MM.1S (cell line): ENCODE data around the gene FIP1L1.

Source experiments
- DNase-seq: peaks from one replicate; pipeline ENCODE4 v3.0.0-alpha.2; 2015
- H2AFZ ChIP-seq: fragments of 300-600 bp; sonication (generic); 2 replicates; pipeline ENCODE4 v1.6.0; 2016; ENCODE audit warnings: antibody characterized with exemption, low read length
- H3F3A ChIP-seq: fragments of 300-600 bp; sonication (generic); 2 replicates; pipeline ENCODE4 v1.6.1; 2016; ENCODE audit warnings: mild to moderate bottlenecking, antibody characterized with exemption, low read length, moderate library complexity, mixed read lengths; ENCODE audit not compliant: insufficient read depth
- H3K27ac ChIP-seq: fragments of 300-600 bp; sonication (generic); 2 replicates; pipeline ENCODE4 v1.5.1; 2016; ENCODE audit warnings: mild to moderate bottlenecking, low read length
- H3K27me3 ChIP-seq: fragments of 300-600 bp; sonication (generic); replicated peaks from 2 replicates; pipeline ENCODE4 v1.6.0; 2016; ENCODE audit warnings: low read length; ENCODE audit not compliant: insufficient read depth
- H3K36me3 ChIP-seq: fragments of 300-600 bp; sonication (generic); replicated peaks from 2 replicates; pipeline ENCODE4 v1.6.1; 2016; ENCODE audit warnings: mild to moderate bottlenecking, low read length, mixed read lengths; ENCODE audit not compliant: insufficient read depth
- H3K4me1 ChIP-seq: fragments of 300-600 bp; sonication (generic); 2 replicates; pipeline ENCODE4 v1.6.1; 2016; ENCODE audit warnings: low read length, mixed read lengths
- H3K4me2 ChIP-seq: fragments of 300-600 bp; sonication (generic); 2 replicates; pipeline ENCODE4 v1.6.0; 2016; ENCODE audit warnings: low read depth, low read length
- H3K4me3 ChIP-seq: fragments of 300-600 bp; sonication (generic); 2 replicates; pipeline ENCODE4 v1.5.1; 2016; ENCODE audit warnings: low read length, mixed read lengths
- H3K79me2 ChIP-seq: fragments of 300-600 bp; sonication (generic); 2 replicates; pipeline ENCODE4 v1.6.1; 2016; ENCODE audit warnings: mixed run types, low read length, mixed read lengths
- H3K9ac ChIP-seq: fragments of 300-600 bp; sonication (generic); 2 replicates; pipeline ENCODE4 v1.6.1; 2016; ENCODE audit warnings: low read length, mixed read lengths
- H3K9me2 ChIP-seq: fragments of 300-600 bp; sonication (generic); replicated peaks from 2 replicates; pipeline ENCODE4 v1.6.1; 2016; ENCODE audit warnings: mild to moderate bottlenecking, low read length, mixed read lengths; ENCODE audit not compliant: insufficient read depth
- H3K9me3 ChIP-seq: fragments of 300-600 bp; sonication (generic); replicated peaks from 2 replicates; pipeline ENCODE4 v1.6.1; 2016; ENCODE audit warnings: mild to moderate bottlenecking, low read length, mixed read lengths; ENCODE audit not compliant: insufficient read depth
- H4K20me1 ChIP-seq: fragments of 300-600 bp; sonication (generic); 2 replicates; pipeline ENCODE4 v1.6.1; 2016; ENCODE audit warnings: mild to moderate bottlenecking, low read length, moderate library complexity, mixed read lengths; ENCODE audit not compliant: insufficient read depth
- EZH2 ChIP-seq: fragments of 300-600 bp; sonication (generic); optimal IDR thresholded peaks from 2 replicates; pipeline ENCODE3; 2017; ENCODE audit warnings: low read depth, mild to moderate bottlenecking, antibody characterized with exemption, low read length, mixed read lengths
- EZH2phosphoT487 ChIP-seq: fragments of 300-600 bp; sonication (generic); IDR thresholded peaks from 2 replicates; pipeline ENCODE4 v1.6.1; 2018; ENCODE audit warnings: antibody characterized with exemption, low read length
- TF ChIP-seq, protein P1 (sequence below): fragments of 300-600 bp; sonication (generic); IDR thresholded peaks from 2 replicates; pipeline ENCODE4 v1.5.1; 2016; ENCODE audit warnings: antibody characterized with exemption, low read length, mixed read lengths

Gene FIP1L1

DNA sequence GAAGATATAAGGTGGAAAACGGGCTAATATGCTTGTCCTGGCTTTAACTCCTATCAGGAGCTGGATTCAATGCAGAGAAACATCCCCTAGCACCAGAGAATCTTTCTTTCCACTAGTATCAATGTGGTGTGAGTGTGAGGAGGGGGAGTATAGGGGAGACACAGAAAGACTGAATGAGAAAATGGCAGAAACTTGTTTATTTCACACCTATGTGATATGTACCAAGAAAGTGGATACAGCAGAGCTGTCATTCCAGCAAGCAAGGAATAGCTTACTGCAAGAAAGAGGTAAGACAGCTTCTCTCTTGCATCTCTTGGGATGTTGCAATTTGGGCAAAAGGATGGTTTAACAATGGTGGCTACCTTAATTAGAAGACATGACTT is 108.2 kb downstream of the FIP1L1 start:
- no peak for DNase-seq
- H3K4me1 ChIP-seq = no peaks in the 10 kb centered on the region
- H3K9ac ChIP-seq = no peak overlapping the region
- no peaks in the 10 kb centered on the region for H3K79me2 ChIP-seq
- H3K4me2 ChIP-seq = no peak overlapping the region
- H3F3A ChIP-seq = no peaks in the 10 kb centered on the region
- no peaks in the 10 kb centered on the region for H3K36me3 ChIP-seq
- H3K27ac ChIP-seq = no peak overlapping the region
- H3K9me2 ChIP-seq = no peaks in the 10 kb centered on the region
- H4K20me1 ChIP-seq = no peaks in the 10 kb centered on the region
- no peak for TF ChIP-seq EZH2phosphoT487
- TF ChIP-seq, protein P1, sequence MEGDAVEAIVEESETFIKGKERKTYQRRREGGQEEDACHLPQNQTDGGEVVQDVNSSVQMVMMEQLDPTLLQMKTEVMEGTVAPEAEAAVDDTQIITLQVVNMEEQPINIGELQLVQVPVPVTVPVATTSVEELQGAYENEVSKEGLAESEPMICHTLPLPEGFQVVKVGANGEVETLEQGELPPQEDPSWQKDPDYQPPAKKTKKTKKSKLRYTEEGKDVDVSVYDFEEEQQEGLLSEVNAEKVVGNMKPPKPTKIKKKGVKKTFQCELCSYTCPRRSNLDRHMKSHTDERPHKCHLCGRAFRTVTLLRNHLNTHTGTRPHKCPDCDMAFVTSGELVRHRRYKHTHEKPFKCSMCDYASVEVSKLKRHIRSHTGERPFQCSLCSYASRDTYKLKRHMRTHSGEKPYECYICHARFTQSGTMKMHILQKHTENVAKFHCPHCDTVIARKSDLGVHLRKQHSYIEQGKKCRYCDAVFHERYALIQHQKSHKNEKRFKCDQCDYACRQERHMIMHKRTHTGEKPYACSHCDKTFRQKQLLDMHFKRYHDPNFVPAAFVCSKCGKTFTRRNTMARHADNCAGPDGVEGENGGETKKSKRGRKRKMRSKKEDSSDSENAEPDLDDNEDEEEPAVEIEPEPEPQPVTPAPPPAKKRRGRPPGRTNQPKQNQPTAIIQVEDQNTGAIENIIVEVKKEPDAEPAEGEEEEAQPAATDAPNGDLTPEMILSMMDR = no peak
- H2AFZ ChIP-seq = no peak overlapping the region
- no peaks in the 10 kb centered on the region for H3K27me3 ChIP-seq
- H3K4me3 ChIP-seq = no peak overlapping the region
- H3K9me3 ChIP-seq = no peaks in the 10 kb centered on the region

DNA sequence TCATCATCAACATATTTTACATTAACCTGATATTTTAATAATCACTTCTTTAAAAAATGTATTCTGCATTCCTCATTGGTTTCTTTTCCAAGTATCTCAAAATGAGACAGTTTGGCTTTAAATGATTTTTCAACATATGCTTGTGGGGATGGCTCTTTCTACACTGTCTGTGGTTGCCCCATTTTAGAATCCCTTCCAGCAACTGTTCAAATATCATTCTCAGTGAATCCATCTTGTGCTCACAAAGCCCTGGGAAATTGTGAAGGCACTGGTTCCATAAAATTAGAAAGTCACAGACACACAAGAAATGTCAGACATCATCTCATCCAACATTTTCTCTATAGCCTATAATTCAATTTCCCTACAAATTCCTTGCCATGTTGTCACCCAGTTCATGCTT is 110.3 kb downstream of the FIP1L1 start:
- Histone ChIP-seq H3K27ac (no peak overlapping the region), H3K4me3 (no peak overlapping the region), H3K4me2 (no peak overlapping the region), H3K36me3 (no peaks in the 10 kb centered on the region), H3K9ac (no peak overlapping the region), H3F3A (no peaks in the 10 kb centered on the region), H3K4me1 (no peaks in the 10 kb centered on the region), H3K9me2 (no peaks in the 10 kb centered on the region), H4K20me1 (no peaks in the 10 kb centered on the region), H2AFZ (no peak overlapping the region), H3K79me2 (no peaks in the 10 kb centered on the region), H3K9me3 (no peaks in the 10 kb centered on the region), H3K27me3 (no peaks in the 10 kb centered on the region)
- no peak for TF ChIP-seq EZH2
- TF ChIP-seq EZH2phosphoT487 = no peak
- TF ChIP-seq, protein P1 = no peak
- DNase-seq = no peak

DNA sequence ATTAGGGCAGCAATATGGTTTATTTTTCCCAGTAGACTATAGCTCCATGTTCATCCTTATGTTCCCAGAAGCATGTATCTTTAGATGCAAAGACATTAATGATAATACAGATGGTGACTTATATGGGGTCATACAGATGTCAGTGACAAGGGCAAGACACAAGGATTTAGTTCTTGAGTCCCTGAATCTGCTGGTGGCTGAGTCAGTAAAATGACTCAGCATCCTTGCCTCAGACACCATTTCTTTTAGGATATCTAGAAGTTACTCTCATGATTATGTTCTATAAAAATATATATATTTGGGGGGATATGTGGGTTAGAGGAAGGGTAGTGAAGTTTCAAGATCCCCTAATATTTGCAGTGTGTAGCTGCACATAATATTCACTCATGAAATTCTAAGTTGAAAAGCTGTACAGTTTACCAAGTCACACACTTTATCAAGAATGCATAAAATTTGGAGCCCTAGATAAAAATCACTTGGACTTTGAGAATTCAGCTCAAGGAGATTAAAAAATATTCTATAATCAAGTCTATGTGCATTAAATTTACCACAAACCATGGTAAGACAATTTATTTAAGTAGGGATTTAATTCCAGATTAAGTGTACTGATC is 111.9 kb downstream of the FIP1L1 start:
- no peak overlapping the region for H3K4me2 ChIP-seq
- no peaks in the 10 kb centered on the region for H4K20me1 ChIP-seq
- no peak overlapping the region for H3K27ac ChIP-seq
- H3F3A ChIP-seq = no peaks in the 10 kb centered on the region
- no peak for TF ChIP-seq EZH2
- TF ChIP-seq, protein P1 = no peak
- no peak for TF ChIP-seq EZH2phosphoT487
- no peak overlapping the region for H3K9ac ChIP-seq
- H3K9me3 ChIP-seq = no peaks in the 10 kb centered on the region
- no peaks in the 10 kb centered on the region for H3K4me1 ChIP-seq
- no peaks in the 10 kb centered on the region for H3K9me2 ChIP-seq
- no peak overlapping the region for H2AFZ ChIP-seq
- no peaks in the 10 kb centered on the region for H3K36me3 ChIP-seq
- H3K4me3 ChIP-seq = no peak overlapping the region
- no peaks in the 10 kb centered on the region for H3K79me2 ChIP-seq
- DNase-seq = no peak
- no peaks in the 10 kb centered on the region for H3K27me3 ChIP-seq
